HG02852 (cell line): ENCODE measurements around the gene HCLS1.
"Not testable (repeated sequence)": the region's sequence is repeated elsewhere in the genome, so short reads cannot be mapped to it uniquely, and the experiment has no call there.

Experiments
- ATAC-seq: cut with Tn5 transposase; IDR thresholded peaks from one replicate; pipeline ENCODE4 v1.9.1; 2021; ENCODE audit warnings: mild to moderate bottlenecking, moderate library complexity; ENCODE audit not compliant: unreplicated experiment

HCLS1 gene

GRCh38 chr3:121599900-121600299 lies 60.8 kb downstream of the HCLS1 start:
- ATAC-seq: not testable (repeated sequence)

- ATAC-seq: no peak
Measured at GRCh38 chr3:121598564-121598963, 62.1 kb downstream of the HCLS1 start.

DNA sequence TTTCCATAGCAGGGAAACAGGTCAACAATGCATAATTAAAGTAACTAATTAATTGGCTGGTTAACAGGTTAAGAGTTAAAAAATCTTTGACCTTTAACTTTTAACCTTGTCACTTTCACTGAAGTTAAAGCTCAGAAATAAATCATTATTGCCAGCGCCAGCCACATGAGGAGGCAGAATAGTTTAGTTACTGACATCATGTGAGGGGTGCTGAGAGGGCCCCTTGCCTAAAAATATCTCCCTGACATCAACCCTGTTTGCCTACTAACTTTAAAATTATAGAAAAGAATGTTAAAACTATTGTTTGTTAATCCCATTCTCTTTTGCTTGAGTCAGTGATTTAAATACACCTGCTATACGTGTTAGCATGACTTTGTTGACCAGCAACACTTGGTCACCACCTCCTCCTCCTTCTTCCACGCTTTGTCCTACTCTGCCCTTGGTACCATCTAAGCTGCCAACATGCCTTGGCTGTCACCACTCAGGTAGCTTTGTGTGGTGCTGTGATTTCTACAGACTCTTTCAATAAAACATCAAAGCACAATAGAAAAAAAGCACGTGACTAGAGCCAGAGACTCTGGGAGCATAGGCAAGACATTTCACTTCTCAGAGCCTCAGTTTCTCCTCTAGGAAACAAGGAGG lies 64.8 kb downstream of the HCLS1 start:
- ATAC-seq: no peak

- ATAC-seq: no peak
Measured at GRCh38 chr3:121594850-121595249, 65.9 kb downstream of the HCLS1 start.

GRCh38 chr3:121593806-121594205 lies 66.9 kb downstream of the HCLS1 start:
- ATAC-seq: not testable (repeated sequence)

DNA sequence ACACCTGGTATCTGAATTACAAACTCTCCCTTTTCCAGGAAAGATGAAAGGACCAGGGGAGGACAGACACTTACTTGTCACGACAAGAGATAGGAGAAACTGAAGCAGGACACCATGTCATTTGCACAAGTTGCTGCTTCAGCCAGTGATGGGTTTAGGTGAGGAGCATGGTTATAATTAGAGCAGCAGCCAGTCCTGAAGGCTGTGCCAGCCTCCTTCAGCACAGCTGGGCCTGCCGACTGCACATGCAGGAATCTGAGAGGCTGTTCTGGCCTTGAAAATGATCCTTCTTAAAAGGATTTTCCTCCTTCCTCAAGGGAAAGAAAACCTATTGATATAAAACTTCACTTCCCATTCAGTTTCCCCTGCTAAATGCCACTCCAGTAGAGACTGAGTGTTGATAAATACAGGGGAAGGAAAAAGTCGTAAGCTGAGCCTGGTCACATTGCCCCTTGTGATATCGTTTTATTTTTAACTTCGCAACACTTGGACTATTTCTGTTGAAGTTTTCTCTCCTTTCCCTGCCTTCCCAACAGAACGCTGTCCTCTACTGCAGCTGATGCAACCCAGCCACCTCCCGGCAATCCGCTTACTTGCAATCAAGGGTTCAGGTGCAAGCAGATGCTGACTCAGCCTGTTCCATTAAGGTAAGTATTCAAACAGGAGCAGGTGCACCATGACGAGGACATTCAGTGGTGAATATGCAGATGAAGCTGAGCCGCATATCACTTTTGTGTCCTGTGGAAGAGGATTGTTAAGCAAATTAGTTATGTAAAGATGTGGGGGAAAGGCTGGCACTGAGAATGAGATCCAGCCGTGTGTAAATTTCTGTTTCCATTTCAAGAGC lies 67.6 kb downstream of the HCLS1 start, which contains the start of gene FBXO40:
Gene FBXO40, plus strand, starts transcription at position 524 of the 847 bp plus-strand sequence. CDS start 27,197 bp downstream, outside the sequence.
- peak; percentile 70 for ATAC-seq

GRCh38 chr3:121584418-121584817 lies 76.3 kb downstream of the HCLS1 start:
- ATAC-seq: no peak

- no peak for ATAC-seq
Measured at GRCh38 chr3:121581691-121582090, 79.0 kb downstream of the HCLS1 start.
